ENCODE data around the gene CPEB3.
"Not testable (repeated sequence)": the region's sequence is repeated elsewhere in the genome, so short reads cannot be mapped to it uniquely, and the experiment has no call there.

- TF ChIP-seq EZH2 (IDR thresholded peaks at IDR 0.05); POLR2AphosphoS5 (IDR thresholded peaks at IDR 0.05; ENCODE audit: borderline replicate concordance, low read depth, low read length): not testable (repeated sequence)
Measured at GRCh38 chr10:92033070-92033469, 257.8 kb downstream of the CPEB3 start.
